Measurements from ENCODE around the gene CCDC43. TPM values are rescaled to one million over a fixed set of nuclear protein-coding genes. Genes with fewer than 3 reads are reported as not detected.
A peak's percentile ranks its signal among the peaks of the same experiment; 100 is the strongest.

CCDC43 gene
- total and polyA plus RNA-seq, 2 of the 13 experiments (the other 11 are each of a cell fraction or from before 2014, with no cell fraction given) = 17.5 to 94.8 TPM

GRCh38 chr17:44628243-44629188 is 61.1 kb downstream of the CCDC43 start (continued):
- TF ChIP-seq ZNF687 (CRISPR knock-in tag; IDR thresholded peaks at IDR 0.05) = peak; percentile 62
- 0 out of 2 replicates have a peak, but pooled peaks have one; percentile 51 for TF ChIP-seq GTF3A (CRISPR knock-in tag; conservative IDR thresholded peaks at IDR 0.05)
- 0 out of 2 replicates have a peak, but pooled peaks have one; percentile 51 for TF ChIP-seq ZNF678 (CRISPR knock-in tag; IDR thresholded peaks at IDR 0.05)
- peak; percentile 87 for TF ChIP-seq ZFX (CRISPR knock-in tag; IDR thresholded peaks at IDR 0.05; ENCODE audit: low read depth)
- peak; percentile 27 for TF ChIP-seq UBTF (CRISPR knock-in tag; IDR thresholded peaks at IDR 0.05)
- 0 out of 2 replicates have a peak, but pooled peaks have one; percentile 50 for TF ChIP-seq ZNF318 (CRISPR knock-in tag; IDR thresholded peaks at IDR 0.05)
- TF ChIP-seq MAX (IDR thresholded peaks at IDR 0.05) = 0 out of 2 replicates have a peak, but pooled peaks have one; percentile 10
- TF ChIP-seq ZNF367 (CRISPR knock-in tag; IDR thresholded peaks at IDR 0.05; ENCODE audit: borderline replicate concordance) = no peak
